Measurements from ENCODE around the gene ATP11A.

The ATP11A gene

DNA sequence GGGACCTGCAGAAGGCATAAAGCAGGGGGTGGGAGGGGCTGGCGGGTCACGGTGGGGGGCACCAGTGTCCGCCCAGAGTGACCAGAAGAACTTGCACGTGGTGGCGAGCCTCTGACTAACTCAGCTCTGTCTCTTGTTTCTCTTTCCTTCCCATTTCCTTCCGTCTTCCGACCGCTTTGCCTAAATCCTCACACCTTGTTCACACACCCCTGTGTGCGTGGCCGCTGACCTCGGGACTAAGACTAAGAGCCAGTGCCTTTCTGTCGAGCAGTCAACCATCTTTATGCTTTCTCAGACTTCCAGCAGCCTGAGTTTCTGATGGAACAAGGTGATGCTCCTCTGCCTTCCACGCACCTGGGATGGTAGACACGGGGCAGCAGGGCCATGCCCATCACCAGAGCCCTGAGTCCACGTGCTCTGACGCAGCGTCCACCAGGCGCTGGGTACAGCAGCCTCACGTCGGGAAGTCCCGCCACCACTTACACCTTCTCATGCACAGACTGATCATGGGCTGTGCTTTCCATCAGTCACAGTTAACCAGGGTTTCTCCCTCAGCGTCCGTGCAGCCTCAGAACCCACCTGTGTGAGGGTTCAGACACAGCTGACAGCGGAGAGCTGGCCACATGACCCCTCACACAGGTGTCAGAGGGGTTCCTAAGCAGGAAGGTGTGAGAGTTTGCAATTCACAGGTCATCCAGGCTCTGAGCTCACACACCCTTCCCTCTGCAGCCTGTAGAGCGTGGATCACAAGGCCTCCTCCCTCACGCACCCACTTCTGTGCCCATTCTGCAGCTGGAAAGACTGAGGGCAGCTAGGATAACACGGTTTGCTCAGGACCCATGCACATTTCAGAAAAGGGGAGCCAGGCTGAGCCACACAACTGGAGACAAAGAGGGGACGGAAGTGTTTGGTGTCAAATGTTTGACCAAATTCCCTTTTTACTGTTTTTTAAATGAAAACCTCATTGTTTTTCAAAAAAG is 188.4 kb downstream of the ATP11A start:
- Histone ChIP-seq H3K9ac (ENCODE audit: low read length) (no peak overlapping the region), H3K36me3 (replicated peaks; ENCODE audit: insufficient read depth, low read length) (no peaks in the 10 kb centered on the region; the same call in 1 of the 2 replicates), H3F3A (ENCODE audit: insufficient read depth, low read length) (peaks cover 5% of the 10 kb centered on the region), H3K4me1 (ENCODE audit: low read length) (peaks cover 12% of the 10 kb centered on the region), H3K27ac (ENCODE audit: low read length) (no peak overlapping the region), H4K20me1 (ENCODE audit: insufficient read depth, low read length) (no peaks in the 10 kb centered on the region), H3K79me2 (ENCODE audit: low read length) (no peaks in the 10 kb centered on the region), H3K9me3 (replicated peaks; ENCODE audit: insufficient read depth, low read length) (no peaks in the 10 kb centered on the region), H2AFZ (ENCODE audit: low read length) (no peak overlapping the region), H3K27me3 (replicated peaks; ENCODE audit: insufficient read depth, low read length) (no peaks in the 10 kb centered on the region), H3K4me2 (ENCODE audit: low read depth, low read length) (no peak overlapping the region), H3K4me3 (ENCODE audit: low read length) (no peak overlapping the region), H3K9me2 (replicated peaks; ENCODE audit: insufficient read depth, low read length) (no peaks in the 10 kb centered on the region)
- TF ChIP-seq CTCF (IDR thresholded peaks at IDR 0.05; ENCODE audit: low read length): no peak
- no peak for DNase-seq

DNA sequence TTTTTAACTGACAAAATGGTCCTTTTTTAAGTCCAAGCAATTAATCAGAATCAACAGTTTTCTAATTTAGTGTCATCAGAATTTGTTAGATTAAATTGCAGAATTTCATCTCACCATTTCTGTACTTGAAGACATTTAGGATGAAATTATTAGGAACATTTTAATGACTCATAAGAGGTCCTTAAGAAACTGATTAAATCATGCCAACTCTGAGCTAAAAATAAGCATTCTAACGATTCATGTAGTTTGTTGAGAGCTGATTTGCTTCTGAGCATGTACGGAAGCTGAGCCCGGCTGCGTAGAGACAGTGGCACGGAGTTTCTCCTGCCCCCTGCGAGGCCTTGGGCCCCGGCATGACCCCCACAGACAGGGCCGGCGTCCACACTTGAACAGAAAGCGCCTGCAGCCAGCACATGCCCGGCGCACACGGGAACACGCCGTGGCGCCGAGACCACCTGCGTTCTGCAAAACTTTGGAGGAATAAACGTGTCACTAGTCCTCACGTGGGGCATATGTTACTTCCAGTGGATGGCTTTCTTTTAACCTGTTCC is 189.5 kb downstream of the ATP11A start:
- no peaks in the 10 kb centered on the region; the same call in 1 of the 2 replicates for H3K36me3 ChIP-seq (replicated peaks; ENCODE audit: insufficient read depth, low read length)
- TF ChIP-seq EZH2phosphoT487 (IDR thresholded peaks at IDR 0.05; ENCODE audit: low read length) (no peak), EZH2 (optimal IDR thresholded peaks at IDR 0.05; ENCODE audit: low read depth, low read length) (no peak), CTCF (IDR thresholded peaks at IDR 0.05; ENCODE audit: low read length) (no peak)
- H3K9ac ChIP-seq (ENCODE audit: low read length): no peak overlapping the region
- H3K27ac ChIP-seq (ENCODE audit: low read length): no peak overlapping the region
- no peak overlapping the region for H2AFZ ChIP-seq (ENCODE audit: low read length)
- no peaks in the 10 kb centered on the region for H3F3A ChIP-seq (ENCODE audit: insufficient read depth, low read length)
- no peak for DNase-seq
- peaks cover under 1% of the 10 kb centered on the region; the same call in 1 of the 2 replicates for H3K4me1 ChIP-seq (ENCODE audit: low read length)
- no peaks in the 10 kb centered on the region for H3K79me2 ChIP-seq (ENCODE audit: low read length)
- H3K4me2 ChIP-seq (ENCODE audit: low read depth, low read length): no peak overlapping the region
- H3K4me3 ChIP-seq (ENCODE audit: low read length): no peak overlapping the region
- no peaks in the 10 kb centered on the region for H4K20me1 ChIP-seq (ENCODE audit: insufficient read depth, low read length)
- no peaks in the 10 kb centered on the region for H3K9me3 ChIP-seq (replicated peaks; ENCODE audit: insufficient read depth, low read length)
- H3K9me2 ChIP-seq (replicated peaks; ENCODE audit: insufficient read depth, low read length): no peaks in the 10 kb centered on the region
- no peaks in the 10 kb centered on the region for H3K27me3 ChIP-seq (replicated peaks; ENCODE audit: insufficient read depth, low read length)

DNA sequence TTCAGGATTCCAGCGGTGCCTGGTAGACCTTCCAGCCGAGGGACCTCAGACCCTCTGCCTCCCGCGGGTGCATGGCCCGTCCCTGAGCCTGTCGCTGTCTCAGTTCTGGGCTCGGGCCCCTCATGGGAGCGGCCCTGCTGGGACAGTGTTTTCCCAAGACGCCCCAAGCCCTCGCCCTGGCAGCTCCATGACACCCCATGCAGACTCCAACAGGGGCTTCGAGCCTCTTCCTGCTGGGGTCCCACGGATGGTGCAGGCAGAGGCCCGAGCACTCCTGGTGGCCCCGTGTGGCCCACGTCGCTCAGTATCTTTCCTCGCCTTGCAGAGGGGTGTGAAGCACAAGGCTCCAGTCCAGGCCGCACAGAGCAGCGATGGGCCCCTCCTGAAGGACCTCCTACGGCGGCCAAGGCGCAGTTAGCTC is 190.4 kb downstream of the ATP11A start:
- Histone ChIP-seq H4K20me1 (ENCODE audit: insufficient read depth, low read length) (no peaks in the 10 kb centered on the region), H3K9ac (ENCODE audit: low read length) (no peak overlapping the region), H3K27ac (ENCODE audit: low read length) (no peak overlapping the region), H3K9me3 (replicated peaks; ENCODE audit: insufficient read depth, low read length) (no peaks in the 10 kb centered on the region), H3K4me1 (ENCODE audit: low read length) (no peaks in the 10 kb centered on the region), H3K79me2 (ENCODE audit: low read length) (no peaks in the 10 kb centered on the region), H3K4me3 (ENCODE audit: low read length) (no peak overlapping the region), H3K9me2 (replicated peaks; ENCODE audit: insufficient read depth, low read length) (no peaks in the 10 kb centered on the region), H3K36me3 (replicated peaks; ENCODE audit: insufficient read depth, low read length) (no peaks in the 10 kb centered on the region; the same call in 1 of the 2 replicates), H2AFZ (ENCODE audit: low read length) (no peak overlapping the region), H3K4me2 (ENCODE audit: low read depth, low read length) (no peak overlapping the region), H3F3A (ENCODE audit: insufficient read depth, low read length) (no peaks in the 10 kb centered on the region), H3K27me3 (replicated peaks; ENCODE audit: insufficient read depth, low read length) (no peaks in the 10 kb centered on the region)
- no peak for DNase-seq
- no peak for TF ChIP-seq EZH2 (optimal IDR thresholded peaks at IDR 0.05; ENCODE audit: low read depth, low read length)
- no peak for TF ChIP-seq CTCF (IDR thresholded peaks at IDR 0.05; ENCODE audit: low read length)
- no peak for TF ChIP-seq EZH2phosphoT487 (IDR thresholded peaks at IDR 0.05; ENCODE audit: low read length)
